Kidney epithelial cell (primary cell): ENCODE data around the gene INTS7. TPM values are rescaled to one million over a fixed set of nuclear protein-coding genes. Genes with fewer than 3 reads are reported as not detected.

Experiments
- DNase-seq: peaks from one replicate; pipeline ENCODE4 v3.0.0-alpha.2; 2010; ENCODE audit warnings: low read depth
- H3K27me3 ChIP-seq: 2 replicates; pipeline ENCODE4 v1.6.0; 2011; ENCODE audit warnings: low read length; ENCODE audit not compliant: control insufficient read depth, insufficient read depth
- H3K36me3 ChIP-seq: 2 replicates; pipeline ENCODE4 v1.5.1; 2011; ENCODE audit warnings: low read length; ENCODE audit not compliant: control insufficient read depth, insufficient read depth
- H3K4me3 ChIP-seq: 2 replicates; pipeline ENCODE4 v1.5.1; 2011; ENCODE audit warnings: low read depth, mild to moderate bottlenecking, control low read depth, low read length
- CTCF ChIP-seq: IDR thresholded peaks from 2 replicates; pipeline ENCODE4 v1.5.1; 2011; ENCODE audit warnings: mild to moderate bottlenecking, moderate library complexity, low read length, control low read depth, inconsistent platforms; ENCODE audit not compliant: insufficient read depth, poor library complexity, severe bottlenecking
- total RNA-seq: library from RNA; depleted of rRNA; stranded (reverse); fragments of >200 nt; gene quantifications from 2 replicates; pipeline ENCODE4 v1.2.3, GENCODE V29; 2015

The INTS7 gene
- 11.7 and 14.6 TPM in 2 replicates for total RNA-seq

GRCh38 chr1:212035123-212035834 lies at the start of gene INTS7, which contains the start of gene DTL:
TSS of gene INTS7 (minus strand) at chr1:212035557. CDS start at chr1:212035437, 120 bp downstream.
TSS of gene DTL (plus strand) at chr1:212035748. CDS start at chr1:212035891, 143 bp downstream.
- Histone ChIP-seq H3K27me3 (no peaks in the 10 kb centered on the region), H3K36me3 (no peaks in the 10 kb centered on the region), H3K4me3 (peak within 1 kb of the TSS; percentile 81)
- peak; percentile 95 for DNase-seq
- TF ChIP-seq CTCF, result peak; percentile 96

GRCh38 chr1:212082765-212083406 lies 47.5 kb upstream of the INTS7 start:
- H3K27me3 ChIP-seq, result no peaks in the 10 kb centered on the region
- no peaks in the 10 kb centered on the region for H3K36me3 ChIP-seq
- H3K4me3 ChIP-seq, result no peak overlapping the region
- DNase-seq, result no peak
- no peak for TF ChIP-seq CTCF

GRCh38 chr1:212078826-212079225 lies 43.5 kb upstream of the INTS7 start:
- no peaks in the 10 kb centered on the region for H3K36me3 ChIP-seq
- DNase-seq, result no peak
- no peak for TF ChIP-seq CTCF

GRCh38 chr1:212077028-212077427 lies 41.7 kb upstream of the INTS7 start:
- TF ChIP-seq CTCF, result no peak
- DNase-seq, result no peak
- Histone ChIP-seq H3K27me3 (no peaks in the 10 kb centered on the region), H3K36me3 (no peaks in the 10 kb centered on the region), H3K4me3 (no peak overlapping the region)

More at GRCh38 chr1:212078826-212079225, 43.5 kb upstream of the INTS7 start:
- no peak overlapping the region for H3K4me3 ChIP-seq
- H3K27me3 ChIP-seq, result no peaks in the 10 kb centered on the region

GRCh38 chr1:212074856-212075255 lies 39.5 kb upstream of the INTS7 start:
- Histone ChIP-seq H3K36me3 (no peaks in the 10 kb centered on the region), H3K27me3 (no peaks in the 10 kb centered on the region), H3K4me3 (no peak overlapping the region)
- TF ChIP-seq CTCF, result no peak
- no peak for DNase-seq

- no peak overlapping the region for H3K4me3 ChIP-seq
- no peak for DNase-seq
- no peak for TF ChIP-seq CTCF
- no peaks in the 10 kb centered on the region for H3K36me3 ChIP-seq
- no peaks in the 10 kb centered on the region for H3K27me3 ChIP-seq
Measured at GRCh38 chr1:212074313-212074712, 39.0 kb upstream of the INTS7 start.
